Measurements from ENCODE around the gene NXPE1.

Gene NXPE1

GRCh38 chr11:114587398-114587953 is 27.8 kb upstream of the NXPE1 start:
- TF ChIP-seq, protein P1, sequence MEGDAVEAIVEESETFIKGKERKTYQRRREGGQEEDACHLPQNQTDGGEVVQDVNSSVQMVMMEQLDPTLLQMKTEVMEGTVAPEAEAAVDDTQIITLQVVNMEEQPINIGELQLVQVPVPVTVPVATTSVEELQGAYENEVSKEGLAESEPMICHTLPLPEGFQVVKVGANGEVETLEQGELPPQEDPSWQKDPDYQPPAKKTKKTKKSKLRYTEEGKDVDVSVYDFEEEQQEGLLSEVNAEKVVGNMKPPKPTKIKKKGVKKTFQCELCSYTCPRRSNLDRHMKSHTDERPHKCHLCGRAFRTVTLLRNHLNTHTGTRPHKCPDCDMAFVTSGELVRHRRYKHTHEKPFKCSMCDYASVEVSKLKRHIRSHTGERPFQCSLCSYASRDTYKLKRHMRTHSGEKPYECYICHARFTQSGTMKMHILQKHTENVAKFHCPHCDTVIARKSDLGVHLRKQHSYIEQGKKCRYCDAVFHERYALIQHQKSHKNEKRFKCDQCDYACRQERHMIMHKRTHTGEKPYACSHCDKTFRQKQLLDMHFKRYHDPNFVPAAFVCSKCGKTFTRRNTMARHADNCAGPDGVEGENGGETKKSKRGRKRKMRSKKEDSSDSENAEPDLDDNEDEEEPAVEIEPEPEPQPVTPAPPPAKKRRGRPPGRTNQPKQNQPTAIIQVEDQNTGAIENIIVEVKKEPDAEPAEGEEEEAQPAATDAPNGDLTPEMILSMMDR (IDR thresholded peaks at IDR 0.05; ENCODE audit: low read depth, low read length, missing control alignments): no peak
- DNase-seq (ENCODE audit: extremely low read depth, low read depth): no peak
- H3K4me3 ChIP-seq (replicated peaks; ENCODE audit: low read depth, low read length): no peak overlapping the region

DNA sequence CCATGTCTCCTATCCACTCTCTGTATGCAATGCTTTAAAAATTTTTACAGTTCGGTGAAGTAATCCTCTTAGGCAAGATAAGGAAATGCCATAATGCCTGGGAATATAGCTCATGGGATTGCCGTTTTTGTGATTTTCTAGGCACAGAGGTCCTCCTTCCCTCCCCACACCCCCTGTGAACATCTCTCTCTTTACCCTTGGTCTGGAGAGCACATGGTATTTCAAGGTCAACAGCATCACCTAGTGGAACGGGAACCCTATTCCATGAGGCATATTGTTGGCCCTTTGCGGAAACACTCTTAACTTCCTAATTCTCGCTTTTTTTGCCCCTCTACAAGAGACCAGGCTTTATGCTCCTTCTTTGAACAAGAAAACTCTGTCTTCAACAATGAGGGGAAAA is 27.1 kb upstream of the NXPE1 start:
- H3K4me3 ChIP-seq (replicated peaks; ENCODE audit: low read depth, low read length): no peak overlapping the region
- TF ChIP-seq, protein P1 (IDR thresholded peaks at IDR 0.05; ENCODE audit: low read depth, low read length, missing control alignments): peak; percentile 15
- DNase-seq (ENCODE audit: extremely low read depth, low read depth): no peak

DNA sequence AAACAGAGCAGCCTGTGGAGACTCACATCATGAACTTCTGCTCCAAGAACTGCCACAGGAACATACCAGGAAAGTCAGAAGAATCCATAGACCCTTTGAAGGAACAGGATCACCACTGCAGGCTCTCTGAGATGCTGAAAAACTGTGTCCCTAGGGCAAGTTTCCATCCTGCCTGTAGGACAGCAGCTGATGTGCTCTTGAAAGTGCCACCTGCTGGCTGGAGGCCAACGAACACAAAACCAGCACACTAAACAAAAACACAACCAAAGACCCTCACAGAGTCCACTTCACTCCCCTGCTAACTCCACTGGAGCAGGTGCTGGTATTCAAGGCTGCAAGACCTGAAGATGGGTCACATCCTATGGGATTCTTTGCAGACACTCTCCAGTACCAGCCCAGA is 12.0 kb upstream of the NXPE1 start:
- no peak overlapping the region for H3K4me3 ChIP-seq (replicated peaks; ENCODE audit: low read depth, low read length)
- DNase-seq (ENCODE audit: extremely low read depth, low read depth): no peak
- TF ChIP-seq, protein P1 (IDR thresholded peaks at IDR 0.05; ENCODE audit: low read depth, low read length, missing control alignments): no peak

DNA sequence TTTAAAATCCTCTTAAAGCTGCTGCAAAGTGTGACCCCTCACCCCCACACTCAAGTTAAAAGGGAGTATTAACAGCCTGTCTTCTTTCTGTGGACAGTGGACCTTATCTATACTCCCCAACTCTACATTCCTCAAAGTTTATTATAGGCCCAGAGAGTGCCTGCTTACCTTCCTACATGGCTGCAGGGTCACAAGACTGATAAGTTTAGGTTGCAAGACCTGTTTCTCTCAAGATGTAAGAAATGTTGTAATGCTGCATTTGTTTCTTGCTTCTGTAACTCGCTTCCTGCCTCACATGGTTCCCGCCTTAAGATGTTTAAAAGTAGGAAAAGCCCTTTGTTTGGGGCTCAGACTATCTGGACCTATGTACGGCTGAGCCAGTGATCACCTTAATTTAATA is 10.1 kb upstream of the NXPE1 start:
- H3K4me3 ChIP-seq (replicated peaks; ENCODE audit: low read depth, low read length): no peak overlapping the region
- TF ChIP-seq, protein P1 (IDR thresholded peaks at IDR 0.05; ENCODE audit: low read depth, low read length, missing control alignments): no peak
- no peak for DNase-seq (ENCODE audit: extremely low read depth, low read depth)

DNA sequence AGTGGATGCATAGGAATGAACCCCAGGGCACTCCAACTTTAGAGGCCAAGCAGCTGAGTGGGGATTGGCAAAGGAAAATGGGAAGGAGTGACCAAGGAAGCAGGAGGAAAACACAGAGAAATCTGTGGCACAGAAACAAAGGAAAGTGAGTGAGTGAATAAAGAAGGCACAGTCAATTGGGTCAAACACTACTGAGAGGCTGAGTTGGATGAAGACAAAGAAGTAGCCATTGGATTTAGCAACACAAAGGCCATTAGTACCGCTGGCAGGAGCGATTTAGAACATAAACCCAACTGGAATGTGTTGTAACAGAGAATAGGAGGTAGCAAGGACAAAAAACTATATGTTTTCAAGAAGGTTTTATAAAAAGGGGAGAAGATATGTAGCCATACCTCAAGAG is 6.6 kb upstream of the NXPE1 start:
- TF ChIP-seq, protein P1 (IDR thresholded peaks at IDR 0.05; ENCODE audit: low read depth, low read length, missing control alignments): no peak

DNA sequence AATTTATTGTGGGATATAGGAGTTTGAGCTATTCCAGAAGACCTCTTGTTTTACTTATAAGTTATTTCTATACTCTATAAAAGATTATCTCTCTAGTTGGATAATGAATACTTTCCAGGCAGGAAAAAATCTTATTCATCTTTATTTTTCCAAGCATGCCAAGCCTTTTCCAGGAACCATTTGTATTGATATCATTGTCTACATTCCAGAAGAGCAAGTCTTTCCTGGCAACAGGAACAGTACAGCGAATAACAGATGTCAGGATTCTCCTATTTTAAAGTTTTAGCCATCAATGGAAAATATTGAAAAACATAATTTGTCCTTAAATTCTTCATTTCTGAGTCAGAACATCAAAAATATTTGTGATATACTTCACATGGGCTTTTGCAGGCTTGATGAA is 5.2 kb upstream of the NXPE1 start:
- H3K4me3 ChIP-seq (replicated peaks; ENCODE audit: low read depth, low read length): no peak overlapping the region
- DNase-seq (ENCODE audit: extremely low read depth, low read depth): no peak
- TF ChIP-seq, protein P1 (IDR thresholded peaks at IDR 0.05; ENCODE audit: low read depth, low read length, missing control alignments): no peak

More for the DNA sequence above, 6.6 kb upstream of the NXPE1 start:
- H3K4me3 ChIP-seq (replicated peaks; ENCODE audit: low read depth, low read length): no peak overlapping the region
- DNase-seq (ENCODE audit: extremely low read depth, low read depth): no peak

- no peak overlapping the region for H3K4me3 ChIP-seq (replicated peaks; ENCODE audit: low read depth, low read length)
- TF ChIP-seq, protein P1 (IDR thresholded peaks at IDR 0.05; ENCODE audit: low read depth, low read length, missing control alignments): no peak
- no peak for DNase-seq (ENCODE audit: extremely low read depth, low read depth)
These were observed 3.4 kb upstream of the NXPE1 start for GRCh38 chr11:114563077-114563476.
